HG02938 (cell line): ENCODE data around the gene SAP30BP.

Experiments
- ATAC-seq: cut with Tn5 transposase; IDR thresholded peaks from one replicate; pipeline ENCODE4 v1.9.1; 2021; ENCODE audit warnings: mild to moderate bottlenecking, moderate library complexity; ENCODE audit not compliant: unreplicated experiment

Gene SAP30BP

GRCh38 chr17:75666959-75667790 is at the start of gene SAP30BP, which contains the start of gene RECQL5:
Gene SAP30BP (plus strand): TSS chr17:75667338. CDS start chr17:75667373, 35 bp downstream.
Gene RECQL5 (minus strand): TSS chr17:75667154. CDS start chr17:75666557, 597 bp downstream.
- peak; percentile 73 for ATAC-seq

- no peak for ATAC-seq
These were observed 49.5 kb upstream of the SAP30BP start for GRCh38 chr17:75617675-75618074.

GRCh38 chr17:75619506-75620431 is 47.4 kb upstream of the SAP30BP start:
- no peak for ATAC-seq

GRCh38 chr17:75621489-75621888 is 45.6 kb upstream of the SAP30BP start:
- ATAC-seq, result no peak

- no peak for ATAC-seq
These were observed 45.1 kb upstream of the SAP30BP start for GRCh38 chr17:75622076-75622475.

GRCh38 chr17:75622771-75623273 is 44.3 kb upstream of the SAP30BP start:
- no peak for ATAC-seq

GRCh38 chr17:75623386-75623785 is 43.8 kb upstream of the SAP30BP start:
- no peak for ATAC-seq

GRCh38 chr17:75624021-75624420 is 43.1 kb upstream of the SAP30BP start:
- ATAC-seq, result no peak

GRCh38 chr17:75624714-75625345 is 42.3 kb upstream of the SAP30BP start:
- no peak for ATAC-seq

- ATAC-seq, result no peak
These were observed 41.2 kb upstream of the SAP30BP start for GRCh38 chr17:75625813-75626486.

- ATAC-seq, result no peak
These were observed 40.6 kb upstream of the SAP30BP start for GRCh38 chr17:75626496-75627038.

- ATAC-seq, result no peak
These were observed 40.0 kb upstream of the SAP30BP start for GRCh38 chr17:75627094-75627493.

GRCh38 chr17:75628425-75628824 is 38.7 kb upstream of the SAP30BP start:
- no peak for ATAC-seq

GRCh38 chr17:75629157-75629556 is 38.0 kb upstream of the SAP30BP start:
- ATAC-seq, result no peak

GRCh38 chr17:75630071-75630917 is 36.8 kb upstream of the SAP30BP start:
- no peak for ATAC-seq

- no peak for ATAC-seq
These were observed 35.8 kb upstream of the SAP30BP start for GRCh38 chr17:75631353-75631752.

- no peak for ATAC-seq
These were observed 34.7 kb upstream of the SAP30BP start for GRCh38 chr17:75632428-75632827.

- no peak for ATAC-seq
These were observed 34.2 kb upstream of the SAP30BP start, which contains the start of gene SMIM5 for GRCh38 chr17:75632863-75633485. Gene SMIM5 (plus strand): TSS chr17:75633434. CDS start chr17:75640202, 6,768 bp downstream.
